Measurements from ENCODE around the gene BRD9. TPM values are rescaled to one million over a fixed set of nuclear protein-coding genes. Genes with fewer than 3 reads are reported as not detected.

The BRD9 gene
- polyA plus RNA-seq, 2 of the 4 experiments (the other 2 are of a cell fraction): 11.6 to 28.9 TPM

- no peak for ATAC-seq
- H3K27ac ChIP-seq: no peak overlapping the region
- ChIA-PET POLR2A (no interaction called here), CTCF (interaction anchor here (1.0 to 9.3 kb wide), 12 partner anchors 9 to 457 kb away, joined by 3 to 89 read pairs (median 4); partner anchors contain the start of genes BRD9 and TRIP13)
- no peak overlapping the region for H3K4me3 ChIP-seq
- TF ChIP-seq FOXS1 (CRISPR knock-in tag; IDR thresholded peaks at IDR 0.05) (no peak), HMGXB4 (CRISPR knock-in tag; IDR thresholded peaks at IDR 0.05; ENCODE audit: borderline replicate concordance) (no peak), RARB (CRISPR knock-in tag; IDR thresholded peaks at IDR 0.05) (no peak), MAX (IDR thresholded peaks at IDR 0.05) (no peak), POLR2A (IDR thresholded peaks at IDR 0.05; ENCODE audit: low read length) (no peak)
- H3K4me1 ChIP-seq: no peaks in the 10 kb centered on the region
- no peaks in the 10 kb centered on the region for H3K9me3 ChIP-seq
- DNase-seq (ENCODE audit: low read depth in 1 of 2, low spot score in 1 of 2): no peak
- WGBS (ENCODE audit: missing lambda C conversion rate): 90% methylated on average over 6 of the region's 6 CpGs
- FAIRE-seq: no peak
- no peak overlapping the region for H3K4me2 ChIP-seq
Observed at GRCh38 chr5:903756-904096, 11.1 kb upstream of the BRD9 start.

GRCh38 chr5:902129-902916, 9.7 kb upstream of the BRD9 start:
- Histone ChIP-seq H3K9me3 (no peaks in the 10 kb centered on the region), H3K4me3 (no peak overlapping the region), H3K27ac (no peak overlapping the region), H3K4me2 (no peak overlapping the region), H3K4me1 (no peaks in the 10 kb centered on the region)
- POLR2A ChIA-PET: interaction anchor here (1.4 to 1.5 kb wide), 2 partner anchors 10 to 229 kb away, joined by 5 to 7 read pairs; partner anchors contain the start of genes BRD9 and TRIP13
- CTCF ChIA-PET: interaction anchor here (0.7 to 9.3 kb wide), 28 partner anchors 7 to 455 kb away, joined by 3 to 89 read pairs (median 4); partner anchors contain the start of genes BRD9 and TRIP13
- 90% methylated on average over 16 of the region's 16 CpGs for WGBS (ENCODE audit: missing lambda C conversion rate)
- FAIRE-seq (no peak), ATAC-seq (no peak), DNase-seq (ENCODE audit: low read depth in 1 of 2, low spot score in 1 of 2) (no peak)
- TF ChIP-seq NPAS2 (CRISPR knock-in tag; IDR thresholded peaks at IDR 0.05; ENCODE audit: borderline replicate concordance) (no peak), HDAC2 (IDR thresholded peaks at IDR 0.05) (no peak), ATOH8 (CRISPR knock-in tag; IDR thresholded peaks at IDR 0.05; ENCODE audit: low read depth) (no peak), TP53 (CRISPR knock-in tag; IDR thresholded peaks at IDR 0.05) (no peak), EP300 (IDR thresholded peaks at IDR 0.05) (no peak), MAZ (IDR thresholded peaks at IDR 0.05; ENCODE audit: borderline replicate concordance, low read depth, low read length) (no peak), E2F6 (IDR thresholded peaks at IDR 0.05; ENCODE audit: borderline replicate concordance, low read depth) (no peak)

- no peaks in the 10 kb centered on the region for H3K4me1 ChIP-seq
- no peak overlapping the region for H3K4me3 ChIP-seq
- no peak for FAIRE-seq
- WGBS (ENCODE audit: missing lambda C conversion rate): 76% methylated on average over 4 of the region's 4 CpGs
- H3K9me3 ChIP-seq: no peaks in the 10 kb centered on the region
- peak; percentile 19 to 23; a peak in 2 of 6 replicates for ATAC-seq
- H3K4me2 ChIP-seq: no peak overlapping the region
- H3K27ac ChIP-seq: no peak overlapping the region
- ChIA-PET POLR2A (no interaction called here), CTCF (interaction anchor here (0.6 to 9.3 kb wide), 7 partner anchors 8 to 579 kb away, joined by 3 to 89 read pairs (median 3); partner anchors contain the start of genes AHRR, BRD9 and TRIP13)
- no peak for DNase-seq (ENCODE audit: low read depth in 1 of 2, low spot score in 1 of 2)
- TF ChIP-seq TP53 (CRISPR knock-in tag; IDR thresholded peaks at IDR 0.05): no peak
- no peak for TF ChIP-seq REST (IDR thresholded peaks at IDR 0.05)
- no peak for TF ChIP-seq BHLHE40 (IDR thresholded peaks at IDR 0.05; ENCODE audit: low read depth, low read length)
- TF ChIP-seq KDM5A (IDR thresholded peaks at IDR 0.05): no peak
Observed at GRCh38 chr5:900781-901180, 8.2 kb upstream of the BRD9 start.
